HG02981 (cell line): ENCODE measurements around the gene TFAM.

Experiments
- ATAC-seq: cut with Tn5 transposase; IDR thresholded peaks from one replicate; pipeline ENCODE4 v1.9.1; 2021; ENCODE audit warnings: mild to moderate bottlenecking, moderate library complexity; ENCODE audit not compliant: unreplicated experiment

The TFAM gene

GRCh38 chr10:58384999-58385783 lies at the start of gene TFAM:
TSS of gene TFAM (plus strand) at chr10:58385410. CDS start at chr10:58385548, 138 bp downstream.
- ATAC-seq: peak; percentile 67

GRCh38 chr10:58336242-58336641 lies 49.0 kb upstream of the TFAM start:
- ATAC-seq: no peak

GRCh38 chr10:58341422-58341821 lies 43.8 kb upstream of the TFAM start:
- no peak for ATAC-seq

GRCh38 chr10:58341947-58342346 lies 43.3 kb upstream of the TFAM start:
- ATAC-seq: peak; percentile 54

- ATAC-seq: no peak
Measured at GRCh38 chr10:58347967-58348366, 37.2 kb upstream of the TFAM start.

- no peak for ATAC-seq
Measured at GRCh38 chr10:58348571-58349033, 36.6 kb upstream of the TFAM start.

- ATAC-seq: no peak
Measured at GRCh38 chr10:58350023-58350422, 35.2 kb upstream of the TFAM start.

GRCh38 chr10:58350619-58351323 lies 34.4 kb upstream of the TFAM start:
- ATAC-seq: no peak

- no peak for ATAC-seq
Measured at GRCh38 chr10:58351616-58352578, 33.3 kb upstream of the TFAM start.

- no peak for ATAC-seq
Measured at GRCh38 chr10:58352956-58353610, 32.1 kb upstream of the TFAM start.

DNA sequence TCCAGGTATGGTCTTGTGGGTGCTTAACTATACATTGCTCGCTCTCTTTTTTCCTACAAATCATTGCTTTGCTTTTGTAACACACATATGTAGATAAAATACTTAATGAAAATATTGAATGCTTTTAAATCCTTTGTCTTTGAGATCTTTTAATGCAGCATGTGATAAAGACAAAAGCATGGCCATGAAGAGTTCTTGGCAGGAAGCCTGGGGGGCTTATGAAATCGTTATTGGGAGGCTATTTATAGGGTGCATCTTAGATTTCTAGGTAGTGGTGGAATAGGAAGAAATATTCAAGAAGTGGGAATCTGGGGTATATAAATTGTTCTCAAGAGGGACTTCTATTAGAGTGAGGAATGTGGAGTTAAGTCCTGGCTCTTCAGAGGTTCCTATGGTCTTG lies 28.5 kb upstream of the TFAM start:
- ATAC-seq: no peak

DNA sequence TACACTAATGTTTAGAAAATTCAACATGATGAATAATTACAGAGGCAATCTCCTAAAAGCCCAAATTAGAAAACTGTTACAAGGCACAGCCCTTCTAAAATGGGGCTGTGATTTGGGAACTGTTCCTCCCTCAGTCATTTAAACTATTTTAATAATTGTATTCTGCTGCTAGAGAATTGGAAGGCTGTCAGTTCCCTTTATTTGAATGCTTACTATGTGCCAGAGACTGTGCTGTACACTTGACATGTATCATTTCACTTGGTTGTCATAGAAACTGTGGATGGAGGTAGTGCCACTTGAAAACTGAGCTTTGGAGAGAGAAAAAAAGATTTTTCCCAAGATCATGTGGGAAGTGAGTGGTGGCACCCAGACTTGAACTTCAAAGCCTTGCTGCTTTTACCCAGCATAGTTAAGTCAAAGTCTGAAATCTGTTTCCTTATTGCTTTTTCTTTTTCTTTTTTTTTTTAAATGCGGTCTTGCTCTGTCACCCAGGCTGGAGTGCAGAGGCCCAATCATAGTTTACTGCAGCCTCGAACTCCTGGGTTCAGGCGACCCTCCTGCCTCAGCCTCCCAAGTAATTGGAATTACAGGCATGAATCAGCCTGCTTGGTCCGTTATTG lies 26.8 kb upstream of the TFAM start:
- no peak for ATAC-seq

- no peak for ATAC-seq
Measured at GRCh38 chr10:58358947-58359346, 26.3 kb upstream of the TFAM start.

GRCh38 chr10:58359541-58359940 lies 25.7 kb upstream of the TFAM start:
- ATAC-seq: no peak

GRCh38 chr10:58360412-58361004 lies 24.7 kb upstream of the TFAM start:
- no peak for ATAC-seq

GRCh38 chr10:58361353-58361752 lies 23.9 kb upstream of the TFAM start:
- ATAC-seq: no peak

DNA sequence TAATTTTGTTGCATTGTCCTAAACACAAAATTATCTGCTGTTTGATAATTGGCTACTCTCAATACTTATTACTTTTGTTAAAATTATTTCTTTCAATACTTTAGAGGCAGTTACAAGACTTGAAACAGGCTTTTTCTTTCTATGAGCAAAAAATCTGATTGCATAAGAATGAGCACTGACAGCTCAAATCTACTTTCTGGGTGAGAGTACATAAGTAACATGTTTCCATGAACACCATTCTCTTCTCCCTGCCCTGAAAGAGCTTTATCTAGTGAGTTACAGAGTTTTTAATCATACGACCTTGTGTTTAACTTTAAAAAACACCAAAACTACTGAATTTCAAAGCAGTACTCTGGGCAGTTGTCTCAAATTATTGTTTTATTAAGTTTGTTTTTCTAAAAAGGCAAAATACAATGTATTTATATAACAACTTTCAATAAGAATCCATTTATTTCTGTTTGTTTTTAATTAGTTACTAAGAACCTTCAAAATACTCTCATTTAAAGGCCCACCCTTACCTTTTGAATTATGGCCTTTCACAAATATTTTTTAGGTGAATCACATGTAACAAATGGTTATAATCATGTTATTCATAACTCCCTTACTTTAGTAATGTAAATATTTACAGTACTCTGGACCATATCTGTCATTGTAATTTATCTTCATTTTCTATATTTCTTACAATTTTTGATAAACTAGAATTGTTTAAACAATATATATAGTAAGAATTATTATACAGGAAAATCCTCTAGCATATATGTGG lies 23.0 kb upstream of the TFAM start:
- ATAC-seq: no peak

GRCh38 chr10:58367069-58367468 lies 18.1 kb upstream of the TFAM start:
- ATAC-seq: no peak

- ATAC-seq: no peak
Measured at GRCh38 chr10:58371473-58371872, 13.7 kb upstream of the TFAM start.
